H9 (cell line): Measurements from ENCODE around the gene RTN1. TPM values are rescaled to one million over a fixed set of nuclear protein-coding genes. Genes with fewer than 3 reads are reported as not detected.

Experiments
- DNase-seq: peaks from one replicate; pipeline ENCODE4 v3.0.0-alpha.2; 2017
- H2AFZ ChIP-seq: one replicate; pipeline ENCODE4 v1.6.1; 2013; ENCODE audit warnings: mild to moderate bottlenecking, low read length, control low read depth, moderate library complexity
- H2AK5ac ChIP-seq: 2 replicates; pipeline ENCODE4 v1.6.1; 2013; ENCODE audit warnings: low read length, control low read depth, mixed read lengths; ENCODE audit not compliant: insufficient read length
- H2BK120ac ChIP-seq: one replicate; pipeline ENCODE4 v1.6.1; 2013; ENCODE audit warnings: low read depth, mild to moderate bottlenecking, low read length, control low read depth, inconsistent platforms; ENCODE audit not compliant: poor library complexity, severe bottlenecking
- H2BK12ac ChIP-seq: 2 replicates; pipeline ENCODE4 v1.6.1; 2013; ENCODE audit warnings: low read length, control low read depth, mixed read lengths, low read depth; ENCODE audit not compliant: insufficient read length
- H2BK15ac ChIP-seq: 2 replicates; pipeline ENCODE4 v1.6.1; 2013; ENCODE audit warnings: low read depth, low read length, control low read depth
- H2BK20ac ChIP-seq: one replicate; pipeline ENCODE4 v1.6.1; 2013; ENCODE audit warnings: low read depth, mild to moderate bottlenecking, low read length, control low read depth, inconsistent platforms; ENCODE audit not compliant: poor library complexity, severe bottlenecking
- H2BK5ac ChIP-seq: 2 replicates; pipeline ENCODE4 v1.6.1; 2013; ENCODE audit warnings: low read length, control low read depth, mixed read lengths; ENCODE audit not compliant: insufficient read length
- H3K14ac ChIP-seq: 2 replicates; pipeline ENCODE4 v1.6.1; 2013; ENCODE audit warnings: low read length, control low read depth; ENCODE audit not compliant: insufficient read depth
- H3K18ac ChIP-seq: 2 replicates; pipeline ENCODE4 v1.6.1; 2013; ENCODE audit warnings: low read depth, mild to moderate bottlenecking, mixed read lengths, low read length, control low read depth; ENCODE audit not compliant: insufficient read length
- H3K23ac ChIP-seq: 2 replicates; pipeline ENCODE4 v1.6.1; 2013; ENCODE audit warnings: low read length, control low read depth, mixed read lengths, low read depth; ENCODE audit not compliant: insufficient read length
- H3K23me2 ChIP-seq: 2 replicates; pipeline ENCODE4 v1.6.1; 2013; ENCODE audit warnings: low read depth, mild to moderate bottlenecking, mixed read lengths, low read length, control low read depth; ENCODE audit not compliant: insufficient read length, poor library complexity, severe bottlenecking
- H3K27ac ChIP-seq: 2 replicates; pipeline ENCODE4 v1.5.1; 2013; ENCODE audit warnings: low read length, control low read depth, mixed read lengths, low read depth; ENCODE audit not compliant: insufficient read length
- H3K27me3 ChIP-seq: 2 replicates; pipeline ENCODE4 v1.6.1; 2013; ENCODE audit warnings: low read length, control low read depth, inconsistent platforms; ENCODE audit not compliant: insufficient read depth
- H3K4ac ChIP-seq: 2 replicates; pipeline ENCODE4 v1.6.1; 2013; ENCODE audit warnings: low read depth, mild to moderate bottlenecking, control low read depth, inconsistent platforms, low read length, moderate library complexity
- H3K4me1 ChIP-seq: 2 replicates; pipeline ENCODE4 v1.6.1; 2013; ENCODE audit warnings: low read length, control low read depth, inconsistent platforms; ENCODE audit not compliant: insufficient read depth
- H3K4me2 ChIP-seq: 2 replicates; pipeline ENCODE4 v1.6.1; 2013; ENCODE audit warnings: low read length, control low read depth, mixed read lengths; ENCODE audit not compliant: insufficient read length, insufficient read depth
- H3K56ac ChIP-seq: 2 replicates; pipeline ENCODE4 v1.6.1; 2013; ENCODE audit warnings: low read depth, mild to moderate bottlenecking, mixed read lengths, low read length, control low read depth; ENCODE audit not compliant: insufficient read length
- H3K79me1 ChIP-seq: 2 replicates; pipeline ENCODE4 v1.6.1; 2013; ENCODE audit warnings: low read depth, mild to moderate bottlenecking, moderate library complexity, low read length, control low read depth, inconsistent platforms; ENCODE audit not compliant: insufficient read depth, poor library complexity, severe bottlenecking
- H3K79me2 ChIP-seq: 2 replicates; pipeline ENCODE4 v1.6.1; 2013; ENCODE audit warnings: low read length, control low read depth, inconsistent platforms; ENCODE audit not compliant: insufficient read depth
- H3K9ac ChIP-seq: 2 replicates; pipeline ENCODE4 v1.6.1; 2013; ENCODE audit warnings: low read length, control low read depth, mixed read lengths; ENCODE audit not compliant: insufficient read length; ENCODE audit errors: extremely low read depth
- H3K9me3 ChIP-seq: one replicate; pipeline ENCODE4 v1.6.1; 2013; ENCODE audit warnings: low read depth, low read length, inconsistent platforms; ENCODE audit not compliant: control insufficient read depth
- H3T11ph ChIP-seq: one replicate; pipeline ENCODE4 v1.6.1; 2013; ENCODE audit warnings: mild to moderate bottlenecking, low read length, control low read depth, inconsistent platforms
- H4K20me1 ChIP-seq: one replicate; pipeline ENCODE4 v1.6.1; 2013; ENCODE audit not compliant: control insufficient read depth, insufficient read length, insufficient read depth
- H4K5ac ChIP-seq: 2 replicates; pipeline ENCODE4 v1.6.1; 2013; ENCODE audit warnings: low read depth, mild to moderate bottlenecking, mixed read lengths, low read length, control low read depth; ENCODE audit not compliant: insufficient read length
- H4K8ac ChIP-seq: replicated peaks from 2 replicates; pipeline ENCODE4 v1.6.1; 2013; ENCODE audit warnings: low read length, control low read depth, mixed read lengths, low read depth; ENCODE audit not compliant: insufficient read length
- H4K91ac ChIP-seq: 2 replicates; pipeline ENCODE4 v1.6.1; 2013; ENCODE audit warnings: low read depth, mild to moderate bottlenecking, moderate library complexity, mixed read lengths, low read length, control low read depth; ENCODE audit not compliant: insufficient read length
- H3K27ac Mint-ChIP-seq, 3 experiments: 2 replicates in 2 of 3; 3 replicates in 1 of 3; pipeline ENCODE4 v1.8.0; 2020 to 2021; ENCODE audit warnings: mixed read lengths in 3 of 3, mild to moderate bottlenecking in 1 of 3, moderate library complexity in 1 of 3
- H3K27me3 Mint-ChIP-seq: 2 replicates; pipeline ENCODE4 v1.8.0; 2021; ENCODE audit warnings: low read depth, mild to moderate bottlenecking, moderate library complexity, mixed read lengths
- H3K36me3 Mint-ChIP-seq, 3 experiments: 2 replicates in 2 of 3; 3 replicates in 1 of 3; pipeline ENCODE4 v1.8.0; 2020 to 2021; ENCODE audit warnings: low read depth in 3 of 3, mixed read lengths in 3 of 3; ENCODE audit not compliant: insufficient read depth in 1 of 3
- H3K4me1 Mint-ChIP-seq, 2 experiments: 2 replicates each; pipeline ENCODE4 v1.8.0; 2020; ENCODE audit warnings: mixed read lengths in 2 of 2
- H3K4me3 Mint-ChIP-seq, 2 experiments: 2 replicates in 1 of 2; 3 replicates in 1 of 2; pipeline ENCODE4 v1.8.0; 2020 to 2021; ENCODE audit warnings: mild to moderate bottlenecking in 2 of 2, mixed read lengths in 2 of 2, moderate library complexity in 1 of 2
- H3K9me3 Mint-ChIP-seq, 2 experiments: 2 replicates in 1 of 2; 3 replicates in 1 of 2; pipeline ENCODE4 v1.8.0; 2020; ENCODE audit warnings: mild to moderate bottlenecking in 2 of 2, mixed read lengths in 2 of 2, moderate library complexity in 1 of 2
- WGBS: extraction: QIAGEN DNeasy Blood & Tissue Kit; methylation state at CpG from one replicate; pipeline ENCODE4 v1.1.7; 2013; ENCODE audit warnings: missing lambda C conversion rate, low lambda C conversion rate, mixed read lengths; ENCODE audit not compliant: insufficient read length; ENCODE audit errors: extremely low coverage; 5-methylcytosine and 5-hydroxymethylcytosine counted together
- total RNA-seq: library from RNA; stranded (reverse); gene quantifications from 2 replicates; pipeline ENCODE4 v1.2.1, GENCODE V29; 2021
- TF ChIP-seq, protein P1 (sequence below): fragments of 200-600 bp; sonication (generic); conservative IDR thresholded peaks from 3 replicates; pipeline ENCODE4 v1.8.0; 2021; ENCODE audit warnings: antibody characterized with exemption, mild to moderate bottlenecking

Gene RTN1
- total RNA-seq, 1 experiment from 2014 or later: 1.8 TPM

DNA sequence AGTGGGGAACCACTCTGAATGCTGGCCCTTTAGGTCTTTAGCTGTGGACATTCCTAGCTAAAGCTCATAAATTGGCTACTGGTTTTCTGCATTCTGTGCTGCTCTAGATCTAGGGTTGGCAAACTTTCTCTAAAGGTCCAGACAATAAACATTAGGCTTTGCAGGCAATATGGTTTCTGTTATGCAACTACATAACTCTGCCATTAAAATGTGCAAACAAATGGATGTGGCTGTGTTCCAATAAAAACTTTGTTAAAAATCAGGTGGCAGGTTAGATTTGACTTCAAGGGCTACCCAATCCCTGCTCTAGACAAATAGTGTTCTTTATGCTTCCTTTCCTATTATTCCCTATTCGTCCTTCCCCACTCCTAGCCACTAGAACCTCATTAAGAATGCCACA, 42.6 kb upstream of the RTN1 start:
- Histone ChIP-seq H3K18ac (no peak overlapping the region), H3K4ac (no peak overlapping the region), H3K14ac (no peak overlapping the region), H3K23me2 (no peaks in the 10 kb centered on the region), H2BK120ac (no peak overlapping the region), H4K91ac (no peak overlapping the region), H3K4me2 (no peak overlapping the region), H2AK5ac (no peak overlapping the region), H3K9ac (no peak overlapping the region), H2BK20ac (no peak overlapping the region), H2AFZ (no peak overlapping the region), H2BK12ac (no peak overlapping the region), H4K5ac (no peak overlapping the region), H3K9me3 (no peaks in the 10 kb centered on the region), H3K27ac (no peak overlapping the region), H3K79me1 (no peaks in the 10 kb centered on the region), H3K79me2 (no peaks in the 10 kb centered on the region), H2BK5ac (no peak overlapping the region), H3K56ac (no peak overlapping the region), H3K4me1 (no peaks in the 10 kb centered on the region), H2BK15ac (no peak overlapping the region), H4K20me1 (no peaks in the 10 kb centered on the region), H3K23ac (no peak overlapping the region), H3T11ph (no peak overlapping the region), H4K8ac (no peak overlapping the region), H3K27me3 (no peaks in the 10 kb centered on the region)
- WGBS: no CpG with 5 or more reads among the region's 1 CpG
- TF ChIP-seq, protein P1, sequence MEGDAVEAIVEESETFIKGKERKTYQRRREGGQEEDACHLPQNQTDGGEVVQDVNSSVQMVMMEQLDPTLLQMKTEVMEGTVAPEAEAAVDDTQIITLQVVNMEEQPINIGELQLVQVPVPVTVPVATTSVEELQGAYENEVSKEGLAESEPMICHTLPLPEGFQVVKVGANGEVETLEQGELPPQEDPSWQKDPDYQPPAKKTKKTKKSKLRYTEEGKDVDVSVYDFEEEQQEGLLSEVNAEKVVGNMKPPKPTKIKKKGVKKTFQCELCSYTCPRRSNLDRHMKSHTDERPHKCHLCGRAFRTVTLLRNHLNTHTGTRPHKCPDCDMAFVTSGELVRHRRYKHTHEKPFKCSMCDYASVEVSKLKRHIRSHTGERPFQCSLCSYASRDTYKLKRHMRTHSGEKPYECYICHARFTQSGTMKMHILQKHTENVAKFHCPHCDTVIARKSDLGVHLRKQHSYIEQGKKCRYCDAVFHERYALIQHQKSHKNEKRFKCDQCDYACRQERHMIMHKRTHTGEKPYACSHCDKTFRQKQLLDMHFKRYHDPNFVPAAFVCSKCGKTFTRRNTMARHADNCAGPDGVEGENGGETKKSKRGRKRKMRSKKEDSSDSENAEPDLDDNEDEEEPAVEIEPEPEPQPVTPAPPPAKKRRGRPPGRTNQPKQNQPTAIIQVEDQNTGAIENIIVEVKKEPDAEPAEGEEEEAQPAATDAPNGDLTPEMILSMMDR: no peak
- Mint-ChIP-seq H3K27me3 (no peaks in the 10 kb centered on the region; the same call in 1 of the 2 replicates), H3K27ac (no peak overlapping the region), H3K4me3 (no peak overlapping the region), H3K36me3 (peaks cover 4 to 20% (median 7%) of the 10 kb centered on the region in 3 experiments), H3K9me3 (peaks cover 0 to 2% of the 10 kb centered on the region in 2 experiments; a peak in 2 of 5 replicates), H3K4me1 (peaks cover 8 to 11% of the 10 kb centered on the region in 2 experiments)
- no peak for DNase-seq
